Measurements from ENCODE around the gene ZNF175.

- TF ChIP-seq, protein P1, sequence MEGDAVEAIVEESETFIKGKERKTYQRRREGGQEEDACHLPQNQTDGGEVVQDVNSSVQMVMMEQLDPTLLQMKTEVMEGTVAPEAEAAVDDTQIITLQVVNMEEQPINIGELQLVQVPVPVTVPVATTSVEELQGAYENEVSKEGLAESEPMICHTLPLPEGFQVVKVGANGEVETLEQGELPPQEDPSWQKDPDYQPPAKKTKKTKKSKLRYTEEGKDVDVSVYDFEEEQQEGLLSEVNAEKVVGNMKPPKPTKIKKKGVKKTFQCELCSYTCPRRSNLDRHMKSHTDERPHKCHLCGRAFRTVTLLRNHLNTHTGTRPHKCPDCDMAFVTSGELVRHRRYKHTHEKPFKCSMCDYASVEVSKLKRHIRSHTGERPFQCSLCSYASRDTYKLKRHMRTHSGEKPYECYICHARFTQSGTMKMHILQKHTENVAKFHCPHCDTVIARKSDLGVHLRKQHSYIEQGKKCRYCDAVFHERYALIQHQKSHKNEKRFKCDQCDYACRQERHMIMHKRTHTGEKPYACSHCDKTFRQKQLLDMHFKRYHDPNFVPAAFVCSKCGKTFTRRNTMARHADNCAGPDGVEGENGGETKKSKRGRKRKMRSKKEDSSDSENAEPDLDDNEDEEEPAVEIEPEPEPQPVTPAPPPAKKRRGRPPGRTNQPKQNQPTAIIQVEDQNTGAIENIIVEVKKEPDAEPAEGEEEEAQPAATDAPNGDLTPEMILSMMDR (IDR thresholded peaks at IDR 0.05), result no peak
- no peak for TF ChIP-seq POLR2A (IDR thresholded peaks at IDR 0.05)
Observed at GRCh38 chr19:51592521-51592920, 21.4 kb downstream of the ZNF175 start.
